Naive thymus-derived CD4-positive, alpha-beta T cell (primary cell): ENCODE measurements around the gene ATP5IF1. TPM values are rescaled to one million over a fixed set of nuclear protein-coding genes. Genes with fewer than 3 reads are reported as not detected.

ENCODE experiments used
- ATAC-seq: fragments of 150-1000 bp; cut with Tn5 transposase; 2 replicates; pipeline ENCODE4 v1.10.0; 2021; ENCODE audit warnings: mild to moderate bottlenecking, moderate library complexity
- CTCF ChIA-PET: fragments of 350-600 bp; sonication (Branson Sonifier 250); formaldehyde crosslinking; loops from one replicate; lab custom pipeline; 2021; ENCODE audit warnings: antibody characterized with exemption; lab: Charles Lee
- POLR2A ChIA-PET: fragments of 350-600 bp; sonication (Branson Sonifier 250); formaldehyde crosslinking; loops from one replicate; lab custom pipeline; 2021; ENCODE audit warnings: antibody characterized with exemption, inconsistent platforms; lab: Charles Lee
- DNase-seq, 9 donors: peaks; one replicate each; pipeline versions ENCODE4 v3.0.0 to v3.0.0-alpha.2; 2020 to 2022; ENCODE audit warnings: mixed read lengths in 1 of 9
- H3K27ac ChIP-seq: one replicate; pipeline ENCODE4 v1.7.0; 2013; ENCODE audit warnings: mild to moderate bottlenecking, low read depth, low read length, moderate library complexity
- H3K27me3 ChIP-seq, 2 donors: one replicate each; pipeline ENCODE4 v1.7.0; 2013; ENCODE audit warnings: low read length in 2 of 2, mild to moderate bottlenecking in 2 of 2, moderate library complexity in 2 of 2; ENCODE audit not compliant: control insufficient read depth in 2 of 2, insufficient read depth in 2 of 2
- H3K36me3 ChIP-seq, 3 experiments: 1 replicate in 2 of 3; 2 replicates in 1 of 3; pipeline ENCODE4 v1.7.0; 2013; ENCODE audit warnings: low read length in 3 of 3, mild to moderate bottlenecking in 3 of 3, moderate library complexity in 1 of 3; ENCODE audit not compliant: insufficient read depth in 3 of 3, control insufficient read depth in 2 of 3
- H3K4me1 ChIP-seq, 2 donors: one replicate each; pipeline ENCODE4 v1.7.0; 2013; ENCODE audit warnings: low read length in 2 of 2, mild to moderate bottlenecking in 2 of 2, moderate library complexity in 1 of 2; ENCODE audit not compliant: control insufficient read depth in 2 of 2, insufficient read depth in 2 of 2
- H3K4me3 ChIP-seq: 2 replicates; pipeline ENCODE4 v1.7.0; 2013; ENCODE audit warnings: mild to moderate bottlenecking, low read length
- H3K9me3 ChIP-seq, 3 experiments: 1 replicate in 2 of 3; 2 replicates in 1 of 3; pipeline ENCODE4 v1.7.0; 2013; ENCODE audit warnings: low read length in 3 of 3; ENCODE audit not compliant: control insufficient read depth in 2 of 3
- H3K27ac Mint-ChIP-seq, 9 donors: one replicate each; pipeline ENCODE4 v1.8.0; 2020 to 2022; ENCODE audit warnings: mixed read lengths in 9 of 9, mild to moderate bottlenecking in 8 of 9, moderate library complexity in 5 of 9, inconsistent platforms in 2 of 9
- H3K27me3 Mint-ChIP-seq, 5 donors: one replicate each; pipeline ENCODE4 v1.8.0; 2021 to 2022; ENCODE audit warnings: mixed read lengths in 5 of 5, mild to moderate bottlenecking in 1 of 5
- H3K36me3 Mint-ChIP-seq, 5 donors: one replicate each; pipeline ENCODE4 v1.8.0; 2020 to 2022; ENCODE audit warnings: mixed read lengths in 5 of 5, mild to moderate bottlenecking in 3 of 5, inconsistent platforms in 1 of 5
- H3K4me1 Mint-ChIP-seq, 7 donors: one replicate each; pipeline ENCODE4 v1.8.0; 2020 to 2022; ENCODE audit warnings: mixed read lengths in 7 of 7, mild to moderate bottlenecking in 3 of 7, inconsistent platforms in 1 of 7
- H3K4me3 Mint-ChIP-seq, 10 donors: one replicate each; pipeline ENCODE4 v1.8.0; 2020 to 2022; ENCODE audit warnings: mild to moderate bottlenecking in 10 of 10, mixed read lengths in 10 of 10, moderate library complexity in 6 of 10, inconsistent platforms in 2 of 10
- H3K9me3 Mint-ChIP-seq, 11 donors: one replicate each; pipeline ENCODE4 v1.8.0; 2020 to 2022; ENCODE audit warnings: mixed read lengths in 11 of 11, mild to moderate bottlenecking in 4 of 11, inconsistent platforms in 1 of 11, moderate library complexity in 1 of 11
- intact Hi-C, 2 donors: fragments of 100-400 bp; cut with micrococcal nuclease; formaldehyde crosslinking; loops; one replicate each; pipeline ENCODE4 v1.15.1; 2023
- polyA plus RNA-seq, 2 donors: library from polyadenylated mRNA; unstranded; fragments of 300-500 nt; fragmentation: Illumina TruSeq; gene quantifications; one replicate each; pipeline ENCODE4 v1.2.3, GENCODE V29; 2021
- total RNA-seq, 6 experiments: library from RNA in 5 of 6; stranded (reverse) in 5 of 6; gene quantifications; 1 replicate in 5 of 6; 2 replicates in 1 of 6; pipeline ENCODE4 v1.2.3 and lab custom pipeline; 2021 to 2026

ATP5IF1 gene
- total RNA-seq (100 to 1,000 TPM in 4 of 5 experiments, 10 to 100 TPM in 1; 68.2 to 158 (median 104) TPM), polyA plus RNA-seq (100 to 1,000 TPM; 541 to 640 TPM), total RNA-seq (lab: John Stamatoyannopoulos, UW) (32.7 reads per million, percentile 62 among the genes with 10 or more reads in this experiment)

DNA sequence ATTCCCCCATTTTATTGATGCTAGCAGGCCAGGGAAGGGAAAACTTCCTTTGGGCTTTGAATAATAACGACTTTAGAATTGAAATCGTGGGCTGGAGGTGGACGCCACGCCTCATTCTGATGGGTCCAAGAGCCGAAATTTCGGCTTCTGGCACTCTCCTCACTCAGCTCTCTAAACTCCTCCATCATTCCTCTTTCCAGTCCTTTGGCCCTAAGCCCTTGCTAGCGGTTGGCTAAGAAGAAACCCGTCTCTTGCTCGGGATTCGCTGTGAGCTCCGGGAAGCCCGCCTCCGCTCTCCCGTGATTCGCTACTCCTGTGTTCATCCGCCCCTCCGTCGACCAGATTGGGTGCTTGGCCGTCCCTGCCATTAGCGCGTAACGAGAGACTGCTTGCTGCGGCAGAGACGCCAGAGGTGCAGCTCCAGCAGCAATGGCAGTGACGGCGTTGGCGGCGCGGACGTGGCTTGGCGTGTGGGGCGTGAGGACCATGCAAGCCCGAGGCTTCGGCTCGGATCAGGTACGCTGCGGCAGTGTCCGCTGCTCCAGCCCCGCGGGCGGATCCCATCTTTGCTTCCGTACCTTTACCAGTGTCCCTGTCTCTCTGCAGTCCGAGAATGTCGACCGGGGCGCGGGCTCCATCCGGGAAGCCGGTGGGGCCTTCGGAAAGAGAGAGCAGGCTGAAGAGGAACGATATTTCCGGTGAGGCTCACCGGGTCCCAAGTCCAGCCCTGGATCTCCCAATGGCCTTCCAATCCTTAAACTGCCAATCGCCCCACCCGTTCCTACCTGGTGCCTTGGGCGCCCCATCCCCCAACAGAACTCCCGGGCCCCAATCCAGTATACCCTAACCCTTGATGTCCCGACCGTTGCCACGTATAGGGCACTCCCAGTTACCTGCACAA lies at the start of gene ATP5IF1:
TSS of gene ATP5IF1 (plus strand) at position 370 of the 901 bp plus-strand sequence. CDS start at position 430, 60 bp downstream.
- H3K36me3 ChIP-seq, result peaks cover 0 to 15% (median 0%) of the 10 kb centered on the region in 3 experiments
- ATAC-seq (peak; percentile 97), DNase-seq (peak; percentile 78 to 96 (median 94))
- Mint-ChIP-seq H3K9me3 (no peaks in the 10 kb centered on the region), H3K4me1 (peaks cover 7 to 33% (median 20%) of the 10 kb centered on the region in 7 donors), H3K4me3 (peak within 1 kb of the TSS in 2 of 10 donors; percentile 5 to 48), H3K36me3 (peaks cover 3 to 5% (median 4%) of the 10 kb centered on the region in 5 donors), H3K27ac (no peak within 1 kb of the TSS), H3K27me3 (no peaks in the 10 kb centered on the region)
- peak within 1 kb of the TSS; percentile 95 for H3K4me3 ChIP-seq
- no peaks in the 10 kb centered on the region for H3K9me3 ChIP-seq
- H3K27me3 ChIP-seq, result no peaks in the 10 kb centered on the region
- peak within 1 kb of the TSS; percentile 87 for H3K27ac ChIP-seq
- CTCF ChIA-PET, result interaction anchor here (0.6 to 1.4 kb wide), 3 partner anchors 12 to 688 kb away, joined by 3 to 8 read pairs (median 3); no protein-coding TSS in a partner anchor
- peaks cover 26 to 34% of the 10 kb centered on the region in 2 donors for H3K4me1 ChIP-seq
- intact Hi-C loops, result loop anchor here (1.0 to 2.0 kb wide), 4 partner anchors 8 to 93 kb away; partner anchors contain the start of genes MED18 (in 1 of the 2) and SESN2 (in 1 of the 2)
- POLR2A ChIA-PET, result interaction anchor here (0.7 to 13.7 kb wide), 13 partner anchors 10 to 945 kb away, joined by 3 to 184 read pairs (median 5); partner anchors contain the start of genes EYA3, MED18, SESN2 and SRSF4

DNA sequence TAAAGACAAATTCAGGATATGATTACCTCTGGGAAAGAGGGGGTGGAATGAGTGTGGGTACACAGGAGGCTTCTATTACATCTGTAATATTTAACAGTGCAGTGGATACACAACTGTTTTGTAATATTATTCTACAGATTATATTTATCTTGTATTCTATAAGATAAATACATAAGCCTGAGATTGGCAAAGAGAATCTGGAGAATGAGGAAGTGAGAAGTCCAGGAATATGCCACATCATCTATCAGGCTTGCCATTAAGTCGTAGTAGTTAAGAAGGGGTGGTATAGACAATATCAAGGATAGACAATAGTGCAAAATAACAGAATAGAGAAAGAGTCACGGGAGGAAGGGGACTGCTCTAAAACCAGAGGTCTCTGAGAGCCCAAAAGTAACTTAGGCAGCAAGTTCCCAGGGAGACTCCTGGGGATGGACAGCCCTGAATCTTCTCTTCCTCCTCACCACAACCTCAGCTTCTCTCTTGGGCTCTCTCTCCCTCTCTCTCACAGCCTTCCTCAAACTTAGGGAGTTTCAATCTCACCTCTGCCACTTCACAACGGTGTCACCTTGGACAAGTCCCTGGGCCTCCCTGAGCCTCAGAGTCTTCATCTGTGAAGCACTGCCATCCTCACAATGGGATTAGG lies 45.5 kb upstream of the ATP5IF1 start:
- CTCF ChIA-PET, result no interaction called here

GRCh38 chr1:28190996-28191645 lies 44.8 kb upstream of the ATP5IF1 start:
- CTCF ChIA-PET, result no interaction called here

More for the DNA sequence above, 45.5 kb upstream of the ATP5IF1 start:
- H3K27me3 Mint-ChIP-seq, result peaks cover 0 to 40% (median 0%) of the 10 kb centered on the region in 5 donors
- Histone ChIP-seq H3K36me3 (no peaks in the 10 kb centered on the region), H3K27ac (no peak overlapping the region), H3K27me3 (no peaks in the 10 kb centered on the region), H3K4me1 (peaks cover 0 to 5% of the 10 kb centered on the region in 2 donors), H3K4me3 (no peak overlapping the region), H3K9me3 (no peaks in the 10 kb centered on the region)
- H3K27ac Mint-ChIP-seq, result no peak overlapping the region
- intact Hi-C loops, result no loop called here
- DNase-seq (no peak), ATAC-seq (peak; percentile 42)
- H3K9me3 Mint-ChIP-seq, result no peaks in the 10 kb centered on the region
- peaks cover 0 to 7% (median 0%) of the 10 kb centered on the region in 7 donors for H3K4me1 Mint-ChIP-seq
- peaks cover 0 to 10% (median 6%) of the 10 kb centered on the region in 5 donors for H3K36me3 Mint-ChIP-seq
- POLR2A ChIA-PET, result no interaction called here
- H3K4me3 Mint-ChIP-seq, result no peak overlapping the region

DNA sequence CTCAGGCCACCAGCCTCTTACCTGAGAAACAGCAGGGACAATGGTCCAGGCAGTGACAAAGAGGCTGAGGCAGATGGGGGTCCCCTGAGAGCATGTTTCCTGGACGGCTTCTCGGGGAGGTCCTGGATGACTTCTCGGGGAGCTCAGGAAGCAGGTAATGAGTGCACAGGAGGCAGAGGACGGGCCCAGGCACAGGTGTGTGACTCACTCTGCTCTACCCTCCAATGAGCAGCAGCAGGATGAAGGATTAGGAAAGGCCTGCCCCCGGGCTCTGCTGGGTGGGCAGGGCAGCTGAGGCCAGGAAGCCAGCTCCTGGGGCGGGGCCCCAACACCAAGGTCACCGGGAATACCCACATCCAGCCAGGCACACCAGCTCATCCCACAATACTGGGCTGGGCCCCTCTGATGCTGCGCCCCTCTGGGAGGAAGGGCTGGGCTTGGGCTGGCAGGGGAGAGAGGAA lies 42.2 kb upstream of the ATP5IF1 start:
- CTCF ChIA-PET, result interaction anchor here (0.5 kb wide), 1 partner anchor 592 kb away, joined by 3 read pairs; no protein-coding TSS in a partner anchor

More at GRCh38 chr1:28190996-28191645, 44.8 kb upstream of the ATP5IF1 start:
- Histone ChIP-seq H3K36me3 (no peaks in the 10 kb centered on the region), H3K27me3 (no peaks in the 10 kb centered on the region), H3K27ac (no peak overlapping the region), H3K4me1 (peaks cover 0 to 5% of the 10 kb centered on the region in 2 donors), H3K4me3 (no peak overlapping the region), H3K9me3 (no peaks in the 10 kb centered on the region)
- no peak for ATAC-seq
- no peak overlapping the region for H3K27ac Mint-ChIP-seq
- H3K4me3 Mint-ChIP-seq, result peak overlapping the region in 1 of 10 donors; percentile 3
- no peaks in the 10 kb centered on the region for H3K9me3 Mint-ChIP-seq
- H3K4me1 Mint-ChIP-seq, result peaks cover 0 to 7% (median 0%) of the 10 kb centered on the region in 7 donors
- intact Hi-C loops, result no loop called here
- POLR2A ChIA-PET, result no interaction called here
- peaks cover 0 to 33% (median 0%) of the 10 kb centered on the region in 5 donors for H3K27me3 Mint-ChIP-seq
- H3K36me3 Mint-ChIP-seq, result peaks cover 0 to 13% (median 6%) of the 10 kb centered on the region in 5 donors
- no peak for DNase-seq

GRCh38 chr1:28194326-28195035 lies 41.4 kb upstream of the ATP5IF1 start:
- H3K4me3 ChIP-seq, result no peak overlapping the region
- Mint-ChIP-seq H3K27me3 (peaks cover 0 to 14% (median 0%) of the 10 kb centered on the region in 5 donors), H3K36me3 (peaks cover 15 to 39% (median 26%) of the 10 kb centered on the region in 5 donors), H3K4me1 (peaks cover 18 to 32% (median 25%) of the 10 kb centered on the region in 7 donors), H3K4me3 (no peak overlapping the region), H3K9me3 (peaks cover 0 to 9% (median 4%) of the 10 kb centered on the region in 11 donors), H3K27ac (no peak overlapping the region)
- DNase-seq (no peak), ATAC-seq (no peak)
- POLR2A ChIA-PET, result no interaction called here
- CTCF ChIA-PET, result interaction anchor here (0.6 kb wide), 1 partner anchor 75 kb away, joined by 3 read pairs; no protein-coding TSS in a partner anchor
- H3K4me1 ChIP-seq, result peaks cover 17 to 27% of the 10 kb centered on the region in 2 donors
- H3K27me3 ChIP-seq, result no peaks in the 10 kb centered on the region
- intact Hi-C loops, result no loop called here
- no peak overlapping the region for H3K27ac ChIP-seq
- H3K9me3 ChIP-seq, result peaks cover 0 to 7% (median 0%) of the 10 kb centered on the region in 3 experiments
- peaks cover 0 to 18% (median 0%) of the 10 kb centered on the region in 3 experiments for H3K36me3 ChIP-seq

More for the DNA sequence above, 42.2 kb upstream of the ATP5IF1 start:
- intact Hi-C loops, result no loop called here
- peaks cover 0 to 10% (median 0%) of the 10 kb centered on the region in 3 experiments for H3K36me3 ChIP-seq
- Mint-ChIP-seq H3K4me1 (peaks cover 11 to 25% (median 18%) of the 10 kb centered on the region in 7 donors), H3K36me3 (peaks cover 7 to 31% (median 19%) of the 10 kb centered on the region in 5 donors), H3K27ac (no peak overlapping the region), H3K9me3 (peaks cover 0 to 2% (median 0%) of the 10 kb centered on the region in 11 donors), H3K27me3 (peaks cover 0 to 14% (median 0%) of the 10 kb centered on the region in 5 donors), H3K4me3 (no peak overlapping the region)
- ATAC-seq, result no peak
- POLR2A ChIA-PET, result no interaction called here
- H3K27me3 ChIP-seq, result no peaks in the 10 kb centered on the region
- peaks cover 9 to 20% of the 10 kb centered on the region in 2 donors for H3K4me1 ChIP-seq
- H3K4me3 ChIP-seq, result no peak overlapping the region
- H3K9me3 ChIP-seq, result peaks cover 0 to 2% (median 0%) of the 10 kb centered on the region in 3 experiments
- DNase-seq, result no peak
- H3K27ac ChIP-seq, result no peak overlapping the region
